Measurements from ENCODE around the gene CSF2RB. TPM values are rescaled to one million over a fixed set of nuclear protein-coding genes. Genes with fewer than 3 reads are reported as not detected.

CSF2RB gene
- total and polyA plus RNA-seq, 12 donors, result 0.55 to 12.4 (median 4.4) TPM

DNA sequence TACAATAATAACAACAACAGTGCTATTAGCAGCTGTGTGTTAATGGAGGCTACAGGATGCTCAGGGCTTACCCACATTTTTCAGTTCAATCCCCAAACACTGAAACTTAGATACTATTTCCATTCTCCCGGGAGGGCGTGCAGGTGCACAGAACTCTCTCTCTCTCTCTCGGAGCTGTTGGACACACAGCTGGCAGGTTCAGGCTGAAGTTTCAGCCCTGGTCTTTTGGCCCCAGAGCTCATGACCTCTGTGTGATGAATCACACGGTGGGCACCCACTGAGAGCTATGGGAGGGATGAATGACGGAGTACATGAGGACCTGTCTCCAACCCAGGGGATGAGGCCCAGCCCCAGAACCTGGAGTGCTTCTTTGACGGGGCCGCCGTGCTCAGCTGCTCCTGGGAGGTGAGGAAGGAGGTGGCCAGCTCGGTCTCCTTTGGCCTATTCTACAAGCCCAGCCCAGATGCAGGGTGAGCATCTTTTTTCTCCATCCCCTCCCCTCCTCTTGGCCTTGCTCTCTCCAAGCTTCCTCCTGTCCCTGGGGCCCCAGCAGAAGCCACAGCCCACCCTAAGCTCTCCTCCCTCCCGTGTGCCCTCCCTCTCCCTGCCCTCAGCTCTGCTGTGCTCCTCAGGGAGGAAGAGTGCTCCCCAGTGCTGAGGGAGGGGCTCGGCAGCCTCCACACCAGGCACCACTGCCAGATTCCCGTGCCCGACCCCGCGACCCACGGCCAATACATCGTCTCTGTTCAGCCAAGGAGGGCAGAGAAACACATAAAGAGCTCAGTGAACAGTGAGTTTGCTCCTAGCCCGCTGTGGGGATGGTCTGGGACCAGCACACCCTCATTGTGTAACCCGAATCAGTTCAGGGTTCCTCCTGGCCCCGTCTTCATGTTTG is 16.9 kb downstream of the CSF2RB start:
- H3K27me3 ChIP-seq, result no peaks in the 10 kb centered on the region
- no peaks in the 10 kb centered on the region for H3K4me1 ChIP-seq (replicated peaks in 1 of 2)
- DNase-seq, result peak in 1 of 7 donors; percentile 17
- WGBS, 4 donors, result 62 to 71% (median 66%) methylated on average over 17 to 20 of the region's 20 CpGs
- H3K4me3 ChIP-seq, result no peak overlapping the region
- H3K36me3 ChIP-seq (replicated peaks in 1 of 2), result no peaks in the 10 kb centered on the region
- TF ChIP-seq CTCF (IDR thresholded peaks at IDR 0.05), result no peak
- no peak for TF ChIP-seq POLR2A (IDR thresholded peaks at IDR 0.05)
- no peaks in the 10 kb centered on the region for H3K9me3 ChIP-seq (replicated peaks in 1 of 3)
- no peak overlapping the region for H3K27ac ChIP-seq
- intact Hi-C loops (cut with DNase I), result no loop called here

DNA sequence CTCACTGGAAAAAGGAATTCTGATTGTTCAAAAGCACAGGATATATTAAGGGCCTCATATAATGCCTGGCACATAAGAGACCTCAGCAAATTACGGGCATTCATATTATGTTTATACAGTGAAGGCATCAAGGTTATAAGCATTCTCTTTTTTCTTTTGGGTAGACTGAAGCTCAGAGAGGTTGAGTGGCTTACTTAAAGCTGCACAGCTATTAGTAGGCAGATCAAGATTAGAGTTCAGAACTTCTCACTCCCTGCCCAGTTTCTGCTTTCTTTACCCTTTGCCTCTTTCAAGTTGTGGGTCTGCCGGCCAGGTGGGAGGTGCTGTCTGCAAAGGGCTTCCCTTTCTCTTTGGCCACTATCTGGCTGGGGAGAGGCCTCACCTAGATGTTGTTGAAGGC is 18.0 kb downstream of the CSF2RB start:
- no peak overlapping the region for H3K27ac ChIP-seq
- H3K36me3 ChIP-seq (replicated peaks in 1 of 2), result no peaks in the 10 kb centered on the region
- no peak for TF ChIP-seq POLR2A (IDR thresholded peaks at IDR 0.05)
- TF ChIP-seq CTCF (IDR thresholded peaks at IDR 0.05), result no peak
- H3K4me3 ChIP-seq, result no peak overlapping the region
- no peaks in the 10 kb centered on the region for H3K9me3 ChIP-seq (replicated peaks in 1 of 3)
- no peaks in the 10 kb centered on the region for H3K27me3 ChIP-seq
- no peak for DNase-seq
- H3K4me1 ChIP-seq (replicated peaks in 1 of 2), result no peaks in the 10 kb centered on the region
- intact Hi-C loops (cut with DNase I), result no loop called here
- 79 to 86% (median 82%) methylated on average over 2 of the region's 2 CpGs for WGBS, 4 donors

- H3K36me3 ChIP-seq (replicated peaks in 1 of 2), result no peaks in the 10 kb centered on the region
- 88 to 92% (median 90%) methylated on average over 12 to 25 of the region's 25 CpGs for WGBS, 4 donors
- peak in 1 of 7 donors; percentile 17 for DNase-seq
- no peaks in the 10 kb centered on the region for H3K4me1 ChIP-seq (replicated peaks in 1 of 2)
- no peaks in the 10 kb centered on the region for H3K9me3 ChIP-seq (replicated peaks in 1 of 3)
- no peak for TF ChIP-seq CTCF (IDR thresholded peaks at IDR 0.05)
- TF ChIP-seq POLR2A (IDR thresholded peaks at IDR 0.05), result no peak
- H3K4me3 ChIP-seq, result no peak overlapping the region
- intact Hi-C loops (cut with DNase I), result no loop called here
- H3K27ac ChIP-seq, result no peak overlapping the region
- no peaks in the 10 kb centered on the region for H3K27me3 ChIP-seq
Measured at GRCh38 chr22:36933629-36934417, 20.4 kb downstream of the CSF2RB start.
